Activated gamma-delta T cell (primary cell): Measurements from ENCODE around the gene TNNI3K.

Source experiments
- DNase-seq: peaks from one replicate; lab custom pipeline; 2025; lab: John Stamatoyannopoulos, UW

TNNI3K gene

GRCh38 chr1:74502432-74502831 is 267.2 kb downstream of the TNNI3K start:
- DNase-seq = no peak

GRCh38 chr1:74502858-74503257 is 267.7 kb downstream of the TNNI3K start:
- DNase-seq = no peak

- no peak for DNase-seq
Observed at GRCh38 chr1:74504125-74504932, 269.1 kb downstream of the TNNI3K start.

- no peak for DNase-seq
Observed at GRCh38 chr1:74504933-74505512, 269.8 kb downstream of the TNNI3K start.

GRCh38 chr1:74505928-74506710 is 270.9 kb downstream of the TNNI3K start:
- DNase-seq = no peak

- DNase-seq = no peak
Observed at GRCh38 chr1:74508449-74508848, 273.3 kb downstream of the TNNI3K start.

- no peak for DNase-seq
Observed at GRCh38 chr1:74512170-74512915, 277.2 kb downstream of the TNNI3K start, which contains the start of gene LRRC53. Gene LRRC53 (minus strand): TSS chr1:74512611. CDS start chr1:74483349, 29,262 bp downstream.

- DNase-seq = no peak
Observed at GRCh38 chr1:74513411-74514300, 278.5 kb downstream of the TNNI3K start.

- DNase-seq = no peak
Observed at GRCh38 chr1:74517599-74518051, 282.4 kb downstream of the TNNI3K start.

GRCh38 chr1:74522148-74522547 is 287.0 kb downstream of the TNNI3K start:
- DNase-seq = no peak

GRCh38 chr1:74523873-74524480 is 288.8 kb downstream of the TNNI3K start:
- DNase-seq = no peak

- no peak for DNase-seq
Observed at GRCh38 chr1:74526708-74527107, 291.5 kb downstream of the TNNI3K start.

- DNase-seq = no peak
Observed at GRCh38 chr1:74528123-74528522, 292.9 kb downstream of the TNNI3K start.

- DNase-seq = no peak
Observed at GRCh38 chr1:74530892-74531291, 295.7 kb downstream of the TNNI3K start.

GRCh38 chr1:74531796-74532195 is 296.6 kb downstream of the TNNI3K start:
- no peak for DNase-seq

GRCh38 chr1:74534241-74534640 is 299.1 kb downstream of the TNNI3K start:
- no peak for DNase-seq

- no peak for DNase-seq
Observed at GRCh38 chr1:74545821-74546220, 310.6 kb downstream of the TNNI3K start.

GRCh38 chr1:74548961-74549750 is 314.0 kb downstream of the TNNI3K start:
- no peak for DNase-seq

- no peak for DNase-seq
Observed at GRCh38 chr1:74549932-74550331, 314.7 kb downstream of the TNNI3K start.
